Measurements from ENCODE around the gene NHS.

DNA sequence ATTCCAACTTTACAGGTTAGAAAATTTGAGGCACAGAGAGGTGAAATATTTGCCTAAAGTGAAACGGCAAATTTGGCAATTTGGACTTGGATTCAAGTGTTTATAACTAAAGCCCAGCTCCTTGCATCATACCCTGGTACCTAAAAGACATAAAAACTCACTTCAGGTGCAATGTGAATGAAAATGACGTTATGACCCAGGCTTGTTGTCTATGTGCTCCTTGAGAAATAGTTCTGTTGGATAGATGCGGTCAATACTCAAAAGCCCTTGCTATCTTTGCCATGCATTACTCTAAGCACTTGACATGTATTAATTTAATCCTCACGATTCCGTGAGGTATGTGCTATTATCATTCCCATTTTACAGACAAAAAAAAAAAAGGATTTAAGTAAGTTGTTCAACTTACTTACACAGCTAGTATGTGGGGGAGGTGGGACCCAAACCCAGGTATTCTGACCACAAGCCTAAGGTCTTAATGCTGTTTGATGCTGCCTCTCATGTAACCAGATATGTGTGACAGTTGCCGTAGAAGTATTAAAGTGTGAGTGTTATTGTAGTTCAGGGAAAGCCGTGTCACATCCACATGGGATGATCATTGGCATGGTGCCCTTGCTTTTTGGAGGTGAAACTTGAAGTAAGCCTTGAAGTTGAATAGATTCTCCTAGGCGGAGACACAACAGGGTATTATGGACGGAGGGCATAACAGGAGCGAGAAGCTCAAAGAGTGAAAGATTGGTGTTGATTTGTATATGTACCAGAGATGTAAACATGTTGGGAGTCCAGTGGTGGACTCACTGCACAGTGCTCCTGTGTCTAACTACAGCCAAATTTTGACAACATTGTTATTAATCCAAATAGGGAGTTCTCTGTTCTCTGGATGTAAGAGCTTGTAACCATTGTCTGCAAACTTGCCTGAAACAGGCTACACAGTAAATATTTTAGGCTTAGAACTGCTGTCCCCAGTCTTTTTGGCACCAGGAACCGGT lies 365.4 kb downstream of the NHS start:
- no peak for TF ChIP-seq POLR2AphosphoS5 (IDR thresholded peaks at IDR 0.05; ENCODE audit: low read depth)
- TF ChIP-seq, protein P1, sequence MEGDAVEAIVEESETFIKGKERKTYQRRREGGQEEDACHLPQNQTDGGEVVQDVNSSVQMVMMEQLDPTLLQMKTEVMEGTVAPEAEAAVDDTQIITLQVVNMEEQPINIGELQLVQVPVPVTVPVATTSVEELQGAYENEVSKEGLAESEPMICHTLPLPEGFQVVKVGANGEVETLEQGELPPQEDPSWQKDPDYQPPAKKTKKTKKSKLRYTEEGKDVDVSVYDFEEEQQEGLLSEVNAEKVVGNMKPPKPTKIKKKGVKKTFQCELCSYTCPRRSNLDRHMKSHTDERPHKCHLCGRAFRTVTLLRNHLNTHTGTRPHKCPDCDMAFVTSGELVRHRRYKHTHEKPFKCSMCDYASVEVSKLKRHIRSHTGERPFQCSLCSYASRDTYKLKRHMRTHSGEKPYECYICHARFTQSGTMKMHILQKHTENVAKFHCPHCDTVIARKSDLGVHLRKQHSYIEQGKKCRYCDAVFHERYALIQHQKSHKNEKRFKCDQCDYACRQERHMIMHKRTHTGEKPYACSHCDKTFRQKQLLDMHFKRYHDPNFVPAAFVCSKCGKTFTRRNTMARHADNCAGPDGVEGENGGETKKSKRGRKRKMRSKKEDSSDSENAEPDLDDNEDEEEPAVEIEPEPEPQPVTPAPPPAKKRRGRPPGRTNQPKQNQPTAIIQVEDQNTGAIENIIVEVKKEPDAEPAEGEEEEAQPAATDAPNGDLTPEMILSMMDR (IDR thresholded peaks at IDR 0.05; ENCODE audit: insufficient read depth, low read length), result no peak
- no peak for TF ChIP-seq SPI1 (IDR thresholded peaks at IDR 0.05; ENCODE audit: borderline replicate concordance, low read depth)
